Measurements from ENCODE around the gene NUP62. TPM values are rescaled to one million over a fixed set of nuclear protein-coding genes. Genes with fewer than 3 reads are reported as not detected.
A peak's percentile ranks its signal among the peaks of the same experiment; 100 is the strongest.

The NUP62 gene
- total and polyA plus RNA-seq, 2 of the 8 experiments (the other 6 are each of a cell fraction or from before 2014, with no cell fraction given) = 50.0 to 107 TPM

DNA sequence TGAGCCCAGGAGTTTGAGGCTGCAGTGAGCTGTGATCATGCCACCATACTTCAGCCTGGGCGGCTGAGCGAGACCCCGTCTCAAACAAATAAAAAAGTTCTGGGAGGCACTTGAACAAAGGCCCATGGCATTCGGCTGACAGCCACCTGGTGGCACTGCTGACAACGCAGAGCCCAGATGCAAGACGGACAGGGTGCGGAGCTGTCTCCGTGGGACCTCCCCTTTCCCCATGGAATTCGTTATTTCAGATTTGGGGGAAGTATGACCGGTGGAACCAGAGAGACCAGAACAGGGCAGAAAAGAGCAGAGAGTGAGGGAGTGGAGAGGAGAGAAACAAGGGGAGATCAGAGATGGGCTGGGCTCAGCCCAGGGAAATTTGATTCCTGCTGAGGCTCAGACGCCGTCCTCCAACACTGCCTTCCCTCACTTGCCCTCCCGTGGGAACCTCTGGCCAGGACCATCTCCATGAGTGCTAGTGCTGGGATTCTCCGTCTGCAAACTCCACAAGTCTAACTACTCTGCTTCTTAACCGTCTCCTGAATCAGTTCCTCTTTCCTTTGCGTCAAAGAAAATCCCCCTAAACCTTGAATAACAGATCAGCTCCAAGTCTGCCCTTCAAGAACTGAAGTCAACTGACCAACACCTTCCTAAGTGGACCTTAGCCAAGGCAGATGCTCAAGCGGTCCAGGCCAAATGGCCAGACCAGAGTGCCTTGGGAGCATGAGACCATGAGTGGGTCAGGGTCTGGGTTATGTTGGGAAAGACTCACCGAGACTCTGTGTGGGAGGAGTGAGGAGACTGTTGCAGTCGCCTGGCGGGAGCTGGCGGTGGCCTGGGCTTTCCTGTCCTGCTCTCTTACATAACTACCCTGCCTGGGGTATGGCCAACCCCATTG, 12.2 kb downstream of the NUP62 start:
- no peak overlapping the region for H4K8ac ChIP-seq (ENCODE audit: extremely low read depth, insufficient read depth, low read length)
- H2BK15ac ChIP-seq (ENCODE audit: low read length) = no peak overlapping the region
- H4K5ac ChIP-seq (ENCODE audit: insufficient read length, low read depth, low read length) = no peak overlapping the region
- 83% methylated on average over 21 of the region's 21 CpGs; no CpG with 5 or more reads in 1 of the 2 experiments for WGBS, 2 experiments (ENCODE audit: extremely low coverage in 1 of 2, insufficient coverage in 1 of 2, insufficient read length in 1 of 2, insufficient replicate concordance in 2 of 2, low coverage in 1 of 2, low lambda C conversion rate in 2 of 2, missing lambda C conversion rate in 1 of 2)
- H3K14ac ChIP-seq (ENCODE audit: insufficient read length) = no peak overlapping the region
- H3K4ac ChIP-seq (replicated peaks; ENCODE audit: insufficient read length, low read depth, low read length) = no peak overlapping the region
- H3K27me3 ChIP-seq (replicated peaks in 1 of 4; ENCODE audit: control insufficient read depth in 3 of 4, extremely low read depth in 1 of 4, insufficient read depth in 3 of 4, low read length in 3 of 4) = no peaks in the 10 kb centered on the region
- H2BK20ac ChIP-seq (ENCODE audit: low read length) = no peak overlapping the region
- H3K79me1 ChIP-seq (ENCODE audit: low read depth, low read length) = peaks cover 18% of the 10 kb centered on the region
- H2BK120ac ChIP-seq (replicated peaks; ENCODE audit: low read depth, low read length) = no peak overlapping the region
- H3K4me3 ChIP-seq (ENCODE audit: extremely low read depth in 1 of 4, insufficient read depth in 2 of 4, low read depth in 3 of 4, low read length in 4 of 4) = no peak overlapping the region
- peaks cover 0 to 7% (median 1%) of the 10 kb centered on the region in 4 experiments; a peak in 3 of 7 replicates for H3K4me1 ChIP-seq (replicated peaks in 1 of 4; ENCODE audit: control insufficient read depth in 3 of 4, insufficient read depth in 4 of 4, low read length in 3 of 4)
- H3K23me2 ChIP-seq (ENCODE audit: low read depth, low read length) = no peaks in the 10 kb centered on the region
- no peak overlapping the region for H2AK5ac ChIP-seq (ENCODE audit: low read depth, low read length)
- peaks cover 46 to 51% of the 10 kb centered on the region in 2 experiments for H4K20me1 ChIP-seq (replicated peaks in 1 of 2; ENCODE audit: control insufficient read depth in 1 of 2, insufficient read depth in 2 of 2, low read length in 2 of 2)
- DNase-seq (ENCODE audit: low read depth in 1 of 2, low spot score in 2 of 2) (no peak), FAIRE-seq (no peak)
- peak overlapping the region; percentile 54; the same call in 1 of the 2 replicates for H3K27ac ChIP-seq (ENCODE audit: low read depth, low read length)
- no peaks in the 10 kb centered on the region for H3K9me3 ChIP-seq (ENCODE audit: insufficient read depth in 2 of 2, low read depth in 1 of 2, low read length in 1 of 2)
- H3K79me2 ChIP-seq (ENCODE audit: control insufficient read depth in 1 of 2, insufficient read depth in 2 of 2, low read length in 2 of 2) = peaks cover 4 to 88% of the 10 kb centered on the region in 2 experiments; a peak in 3 of 4 replicates
- no peak overlapping the region for H4K91ac ChIP-seq (replicated peaks; ENCODE audit: insufficient read length, low read length)
- ChIA-PET CTCF (ENCODE audit: partially characterized antibody) (interaction anchor here (0.6 to 3.4 kb wide), 13 partner anchors 10 to 223 kb away, joined by 3 to 20 read pairs (median 3); partner anchors contain the start of genes ATF5 and NUP62), POLR2A (ENCODE audit: partially characterized antibody) (interaction anchor here (0.7 to 19.2 kb wide), 7 partner anchors 5 to 67 kb away, joined by 3 to 373 read pairs (median 5); partner anchors contain the start of genes ATF5, NUP62 and PTOV1)
- H3K9ac ChIP-seq (replicated peaks in 1 of 4; ENCODE audit: extremely low read depth in 1 of 4, low read depth in 3 of 4, low read length in 3 of 4) = no peak overlapping the region
- H3K18ac ChIP-seq (ENCODE audit: extremely low read depth, low read length) = no peak overlapping the region
- H3K23ac ChIP-seq (ENCODE audit: insufficient read length) = no peak overlapping the region
- H2BK5ac ChIP-seq (ENCODE audit: low read depth, low read length) = no peak overlapping the region
- no peak overlapping the region for H2AFZ ChIP-seq (ENCODE audit: low read length)
- H2BK12ac ChIP-seq (ENCODE audit: low read depth, low read length) = no peak overlapping the region
- peaks cover 14 to 31% (median 25%) of the 10 kb centered on the region in 4 experiments; a peak in 5 of 8 replicates for H3K36me3 ChIP-seq (ENCODE audit: control insufficient read depth in 2 of 4, insufficient read depth in 4 of 4, low read length in 3 of 4)
- H3K4me2 ChIP-seq (ENCODE audit: insufficient read depth in 1 of 2, low read depth in 2 of 2, low read length in 2 of 2) = no peak overlapping the region
- H3K56ac ChIP-seq (replicated peaks; ENCODE audit: insufficient read length, low read depth, low read length) = no peak overlapping the region
- peak; percentile 75 to 76; a peak in 3 of 4 replicates for TF ChIP-seq SIN3A (conservative IDR thresholded peaks at IDR 0.05 in 1 of 2, IDR thresholded peaks at IDR 0.05 in 1 of 2; ENCODE audit: low read depth in 1 of 2, low read length in 2 of 2)
- TF ChIP-seq POLR2AphosphoS5 (IDR thresholded peaks at IDR 0.05; ENCODE audit: low read depth, low read length) = no peak
- TF ChIP-seq RAD21 (IDR thresholded peaks at IDR 0.05 in 1 of 2, conservative IDR thresholded peaks at IDR 0.05 in 1 of 2; ENCODE audit: low read depth in 2 of 2, low read length in 2 of 2) = peak; percentile 23 to 47; a peak in 2 of 4 replicates
- TF ChIP-seq, protein P1, sequence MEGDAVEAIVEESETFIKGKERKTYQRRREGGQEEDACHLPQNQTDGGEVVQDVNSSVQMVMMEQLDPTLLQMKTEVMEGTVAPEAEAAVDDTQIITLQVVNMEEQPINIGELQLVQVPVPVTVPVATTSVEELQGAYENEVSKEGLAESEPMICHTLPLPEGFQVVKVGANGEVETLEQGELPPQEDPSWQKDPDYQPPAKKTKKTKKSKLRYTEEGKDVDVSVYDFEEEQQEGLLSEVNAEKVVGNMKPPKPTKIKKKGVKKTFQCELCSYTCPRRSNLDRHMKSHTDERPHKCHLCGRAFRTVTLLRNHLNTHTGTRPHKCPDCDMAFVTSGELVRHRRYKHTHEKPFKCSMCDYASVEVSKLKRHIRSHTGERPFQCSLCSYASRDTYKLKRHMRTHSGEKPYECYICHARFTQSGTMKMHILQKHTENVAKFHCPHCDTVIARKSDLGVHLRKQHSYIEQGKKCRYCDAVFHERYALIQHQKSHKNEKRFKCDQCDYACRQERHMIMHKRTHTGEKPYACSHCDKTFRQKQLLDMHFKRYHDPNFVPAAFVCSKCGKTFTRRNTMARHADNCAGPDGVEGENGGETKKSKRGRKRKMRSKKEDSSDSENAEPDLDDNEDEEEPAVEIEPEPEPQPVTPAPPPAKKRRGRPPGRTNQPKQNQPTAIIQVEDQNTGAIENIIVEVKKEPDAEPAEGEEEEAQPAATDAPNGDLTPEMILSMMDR (IDR thresholded peaks at IDR 0.05; ENCODE audit: control extremely low read depth in 1 of 3, insufficient read depth in 1 of 3, low read depth in 1 of 3, low read length in 3 of 3) = peak; percentile 50 to 72 (median 60)
- TF ChIP-seq RBBP5 (IDR thresholded peaks at IDR 0.05; ENCODE audit: borderline replicate concordance, low read depth, low read length) = 0 out of 2 replicates have a peak, but pooled peaks have one; percentile 4
- TF ChIP-seq RNF2 (IDR thresholded peaks at IDR 0.05; ENCODE audit: borderline replicate concordance, low read depth, low read length, missing control alignments, poor library complexity, severe bottlenecking) = no peak

Measured in H1 (cell line).